H9 (cell line): Measurements from ENCODE around the gene FAM222B. TPM values are rescaled to one million over a fixed set of nuclear protein-coding genes. Genes with fewer than 3 reads are reported as not detected.

Experiments used
- DNase-seq: peaks from one replicate; pipeline ENCODE4 v3.0.0-alpha.2; 2017
- H2AFZ ChIP-seq: one replicate; pipeline ENCODE4 v1.6.1; 2013; ENCODE audit warnings: mild to moderate bottlenecking, low read length, control low read depth, moderate library complexity
- H2AK5ac ChIP-seq: 2 replicates; pipeline ENCODE4 v1.6.1; 2013; ENCODE audit warnings: low read length, control low read depth, mixed read lengths; ENCODE audit not compliant: insufficient read length
- H2BK120ac ChIP-seq: one replicate; pipeline ENCODE4 v1.6.1; 2013; ENCODE audit warnings: low read depth, mild to moderate bottlenecking, low read length, control low read depth, inconsistent platforms; ENCODE audit not compliant: poor library complexity, severe bottlenecking
- H2BK12ac ChIP-seq: 2 replicates; pipeline ENCODE4 v1.6.1; 2013; ENCODE audit warnings: low read length, control low read depth, mixed read lengths, low read depth; ENCODE audit not compliant: insufficient read length
- H2BK15ac ChIP-seq: 2 replicates; pipeline ENCODE4 v1.6.1; 2013; ENCODE audit warnings: low read depth, low read length, control low read depth
- H2BK20ac ChIP-seq: one replicate; pipeline ENCODE4 v1.6.1; 2013; ENCODE audit warnings: low read depth, mild to moderate bottlenecking, low read length, control low read depth, inconsistent platforms; ENCODE audit not compliant: poor library complexity, severe bottlenecking
- H2BK5ac ChIP-seq: 2 replicates; pipeline ENCODE4 v1.6.1; 2013; ENCODE audit warnings: low read length, control low read depth, mixed read lengths; ENCODE audit not compliant: insufficient read length
- H3K14ac ChIP-seq: 2 replicates; pipeline ENCODE4 v1.6.1; 2013; ENCODE audit warnings: low read length, control low read depth; ENCODE audit not compliant: insufficient read depth
- H3K18ac ChIP-seq: 2 replicates; pipeline ENCODE4 v1.6.1; 2013; ENCODE audit warnings: low read depth, mild to moderate bottlenecking, mixed read lengths, low read length, control low read depth; ENCODE audit not compliant: insufficient read length
- H3K23ac ChIP-seq: 2 replicates; pipeline ENCODE4 v1.6.1; 2013; ENCODE audit warnings: low read length, control low read depth, mixed read lengths, low read depth; ENCODE audit not compliant: insufficient read length
- H3K23me2 ChIP-seq: 2 replicates; pipeline ENCODE4 v1.6.1; 2013; ENCODE audit warnings: low read depth, mild to moderate bottlenecking, mixed read lengths, low read length, control low read depth; ENCODE audit not compliant: insufficient read length, poor library complexity, severe bottlenecking
- H3K27ac ChIP-seq: 2 replicates; pipeline ENCODE4 v1.5.1; 2013; ENCODE audit warnings: low read length, control low read depth, mixed read lengths, low read depth; ENCODE audit not compliant: insufficient read length
- H3K27me3 ChIP-seq: 2 replicates; pipeline ENCODE4 v1.6.1; 2013; ENCODE audit warnings: low read length, control low read depth, inconsistent platforms; ENCODE audit not compliant: insufficient read depth
- H3K4ac ChIP-seq: 2 replicates; pipeline ENCODE4 v1.6.1; 2013; ENCODE audit warnings: low read depth, mild to moderate bottlenecking, control low read depth, inconsistent platforms, low read length, moderate library complexity
- H3K4me1 ChIP-seq: 2 replicates; pipeline ENCODE4 v1.6.1; 2013; ENCODE audit warnings: low read length, control low read depth, inconsistent platforms; ENCODE audit not compliant: insufficient read depth
- H3K4me2 ChIP-seq: 2 replicates; pipeline ENCODE4 v1.6.1; 2013; ENCODE audit warnings: low read length, control low read depth, mixed read lengths; ENCODE audit not compliant: insufficient read length, insufficient read depth
- H3K56ac ChIP-seq: 2 replicates; pipeline ENCODE4 v1.6.1; 2013; ENCODE audit warnings: low read depth, mild to moderate bottlenecking, mixed read lengths, low read length, control low read depth; ENCODE audit not compliant: insufficient read length
- H3K79me1 ChIP-seq: 2 replicates; pipeline ENCODE4 v1.6.1; 2013; ENCODE audit warnings: low read depth, mild to moderate bottlenecking, moderate library complexity, low read length, control low read depth, inconsistent platforms; ENCODE audit not compliant: insufficient read depth, poor library complexity, severe bottlenecking
- H3K79me2 ChIP-seq: 2 replicates; pipeline ENCODE4 v1.6.1; 2013; ENCODE audit warnings: low read length, control low read depth, inconsistent platforms; ENCODE audit not compliant: insufficient read depth
- H3K9ac ChIP-seq: 2 replicates; pipeline ENCODE4 v1.6.1; 2013; ENCODE audit warnings: low read length, control low read depth, mixed read lengths; ENCODE audit not compliant: insufficient read length; ENCODE audit errors: extremely low read depth
- H3K9me3 ChIP-seq: one replicate; pipeline ENCODE4 v1.6.1; 2013; ENCODE audit warnings: low read depth, low read length, inconsistent platforms; ENCODE audit not compliant: control insufficient read depth
- H3T11ph ChIP-seq: one replicate; pipeline ENCODE4 v1.6.1; 2013; ENCODE audit warnings: mild to moderate bottlenecking, low read length, control low read depth, inconsistent platforms
- H4K20me1 ChIP-seq: one replicate; pipeline ENCODE4 v1.6.1; 2013; ENCODE audit not compliant: control insufficient read depth, insufficient read length, insufficient read depth
- H4K5ac ChIP-seq: 2 replicates; pipeline ENCODE4 v1.6.1; 2013; ENCODE audit warnings: low read depth, mild to moderate bottlenecking, mixed read lengths, low read length, control low read depth; ENCODE audit not compliant: insufficient read length
- H4K8ac ChIP-seq: replicated peaks from 2 replicates; pipeline ENCODE4 v1.6.1; 2013; ENCODE audit warnings: low read length, control low read depth, mixed read lengths, low read depth; ENCODE audit not compliant: insufficient read length
- H4K91ac ChIP-seq: 2 replicates; pipeline ENCODE4 v1.6.1; 2013; ENCODE audit warnings: low read depth, mild to moderate bottlenecking, moderate library complexity, mixed read lengths, low read length, control low read depth; ENCODE audit not compliant: insufficient read length
- H3K27ac Mint-ChIP-seq, 3 experiments: 2 replicates in 2 of 3; 3 replicates in 1 of 3; pipeline ENCODE4 v1.8.0; 2020 to 2021; ENCODE audit warnings: mixed read lengths in 3 of 3, mild to moderate bottlenecking in 1 of 3, moderate library complexity in 1 of 3
- H3K27me3 Mint-ChIP-seq: 2 replicates; pipeline ENCODE4 v1.8.0; 2021; ENCODE audit warnings: low read depth, mild to moderate bottlenecking, moderate library complexity, mixed read lengths
- H3K36me3 Mint-ChIP-seq, 3 experiments: 2 replicates in 2 of 3; 3 replicates in 1 of 3; pipeline ENCODE4 v1.8.0; 2020 to 2021; ENCODE audit warnings: low read depth in 3 of 3, mixed read lengths in 3 of 3; ENCODE audit not compliant: insufficient read depth in 1 of 3
- H3K4me1 Mint-ChIP-seq, 2 experiments: 2 replicates each; pipeline ENCODE4 v1.8.0; 2020; ENCODE audit warnings: mixed read lengths in 2 of 2
- H3K4me3 Mint-ChIP-seq, 2 experiments: 2 replicates in 1 of 2; 3 replicates in 1 of 2; pipeline ENCODE4 v1.8.0; 2020 to 2021; ENCODE audit warnings: mild to moderate bottlenecking in 2 of 2, mixed read lengths in 2 of 2, moderate library complexity in 1 of 2
- H3K9me3 Mint-ChIP-seq, 2 experiments: 2 replicates in 1 of 2; 3 replicates in 1 of 2; pipeline ENCODE4 v1.8.0; 2020; ENCODE audit warnings: mild to moderate bottlenecking in 2 of 2, mixed read lengths in 2 of 2, moderate library complexity in 1 of 2
- WGBS: extraction: QIAGEN DNeasy Blood & Tissue Kit; methylation state at CpG from one replicate; pipeline ENCODE4 v1.1.7; 2013; ENCODE audit warnings: missing lambda C conversion rate, low lambda C conversion rate, mixed read lengths; ENCODE audit not compliant: insufficient read length; ENCODE audit errors: extremely low coverage; 5-methylcytosine and 5-hydroxymethylcytosine counted together
- total RNA-seq: library from RNA; stranded (reverse); gene quantifications from 2 replicates; pipeline ENCODE4 v1.2.1, GENCODE V29; 2021
- TF ChIP-seq, protein P1 (sequence below): fragments of 200-600 bp; sonication (generic); conservative IDR thresholded peaks from 3 replicates; pipeline ENCODE4 v1.8.0; 2021; ENCODE audit warnings: antibody characterized with exemption, mild to moderate bottlenecking

The FAM222B gene
- total RNA-seq, 1 experiment from 2014 or later = 76.1 TPM

GRCh38 chr17:28834420-28834819 lies 8.2 kb downstream of the FAM222B start:
- WGBS = no CpG with 5 or more reads among the region's 1 CpG
- H2BK20ac ChIP-seq = no peak overlapping the region
- H3K23ac ChIP-seq = no peak overlapping the region
- no peaks in the 10 kb centered on the region for H4K20me1 ChIP-seq
- H3K27ac Mint-ChIP-seq = peak overlapping the region in 1 of 3 experiments; percentile 1; a peak in 1 of 7 replicates
- H3K4me3 Mint-ChIP-seq = no peak overlapping the region
- DNase-seq = no peak
- H3K9ac ChIP-seq = no peak overlapping the region
- H3K36me3 Mint-ChIP-seq = peaks cover 9 to 23% (median 12%) of the 10 kb centered on the region in 3 experiments
- no peak overlapping the region for H2BK5ac ChIP-seq
- no peaks in the 10 kb centered on the region for H3K27me3 Mint-ChIP-seq
- H3K4me1 ChIP-seq = no peaks in the 10 kb centered on the region
- H3K4ac ChIP-seq = no peak overlapping the region
- H4K91ac ChIP-seq = no peak overlapping the region
- no peak overlapping the region for H3K56ac ChIP-seq
- H3K27ac ChIP-seq = no peak overlapping the region
- no peak overlapping the region for H4K8ac ChIP-seq
- TF ChIP-seq, protein P1, sequence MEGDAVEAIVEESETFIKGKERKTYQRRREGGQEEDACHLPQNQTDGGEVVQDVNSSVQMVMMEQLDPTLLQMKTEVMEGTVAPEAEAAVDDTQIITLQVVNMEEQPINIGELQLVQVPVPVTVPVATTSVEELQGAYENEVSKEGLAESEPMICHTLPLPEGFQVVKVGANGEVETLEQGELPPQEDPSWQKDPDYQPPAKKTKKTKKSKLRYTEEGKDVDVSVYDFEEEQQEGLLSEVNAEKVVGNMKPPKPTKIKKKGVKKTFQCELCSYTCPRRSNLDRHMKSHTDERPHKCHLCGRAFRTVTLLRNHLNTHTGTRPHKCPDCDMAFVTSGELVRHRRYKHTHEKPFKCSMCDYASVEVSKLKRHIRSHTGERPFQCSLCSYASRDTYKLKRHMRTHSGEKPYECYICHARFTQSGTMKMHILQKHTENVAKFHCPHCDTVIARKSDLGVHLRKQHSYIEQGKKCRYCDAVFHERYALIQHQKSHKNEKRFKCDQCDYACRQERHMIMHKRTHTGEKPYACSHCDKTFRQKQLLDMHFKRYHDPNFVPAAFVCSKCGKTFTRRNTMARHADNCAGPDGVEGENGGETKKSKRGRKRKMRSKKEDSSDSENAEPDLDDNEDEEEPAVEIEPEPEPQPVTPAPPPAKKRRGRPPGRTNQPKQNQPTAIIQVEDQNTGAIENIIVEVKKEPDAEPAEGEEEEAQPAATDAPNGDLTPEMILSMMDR = no peak
- H2AK5ac ChIP-seq = no peak overlapping the region
- H3K23me2 ChIP-seq = no peaks in the 10 kb centered on the region
- H3K9me3 ChIP-seq = no peaks in the 10 kb centered on the region
- H3K4me1 Mint-ChIP-seq = peaks cover 0 to 2% of the 10 kb centered on the region in 2 experiments; a peak in 1 of 4 replicates
- no peak overlapping the region for H3T11ph ChIP-seq
- H2BK15ac ChIP-seq = no peak overlapping the region
- H4K5ac ChIP-seq = no peak overlapping the region
- H3K9me3 Mint-ChIP-seq = no peaks in the 10 kb centered on the region
- peaks cover 8% of the 10 kb centered on the region; the same call in 1 of the 2 replicates for H3K79me2 ChIP-seq
- no peak overlapping the region for H3K14ac ChIP-seq
- H2BK120ac ChIP-seq = no peak overlapping the region
- no peak overlapping the region for H3K18ac ChIP-seq
- H3K4me2 ChIP-seq = no peak overlapping the region
- H3K27me3 ChIP-seq = no peaks in the 10 kb centered on the region
- no peak overlapping the region for H2AFZ ChIP-seq
- no peak overlapping the region for H2BK12ac ChIP-seq
- H3K79me1 ChIP-seq = peaks cover 2% of the 10 kb centered on the region
